Hypothalamus (tissue), 51 donors: ENCODE measurements around the gene SLC41A2.

Experiments
- DNase-seq, 51 donors: peaks; one replicate each; lab custom pipeline; 2025; lab: John Stamatoyannopoulos, UW

The SLC41A2 gene

DNA sequence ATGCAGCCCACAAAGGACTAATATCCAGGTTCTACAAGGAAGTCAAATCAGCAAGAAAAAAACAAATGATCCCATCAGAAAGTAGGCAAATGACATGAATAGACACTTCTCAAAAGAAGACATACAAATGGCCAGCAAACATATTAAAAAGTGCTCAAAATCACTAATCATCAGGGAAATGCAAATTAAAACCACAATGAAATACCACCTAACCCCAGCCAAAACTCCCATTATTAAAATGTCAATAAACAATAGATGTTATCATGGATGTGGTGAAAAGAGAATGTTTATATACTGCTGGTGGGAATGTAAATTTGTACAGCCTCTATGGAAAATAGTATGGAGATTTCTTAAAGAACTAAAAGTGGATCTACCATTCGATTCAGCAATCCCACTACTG is 25.0 kb downstream of the SLC41A2 start:
- DNase-seq = no peak

DNA sequence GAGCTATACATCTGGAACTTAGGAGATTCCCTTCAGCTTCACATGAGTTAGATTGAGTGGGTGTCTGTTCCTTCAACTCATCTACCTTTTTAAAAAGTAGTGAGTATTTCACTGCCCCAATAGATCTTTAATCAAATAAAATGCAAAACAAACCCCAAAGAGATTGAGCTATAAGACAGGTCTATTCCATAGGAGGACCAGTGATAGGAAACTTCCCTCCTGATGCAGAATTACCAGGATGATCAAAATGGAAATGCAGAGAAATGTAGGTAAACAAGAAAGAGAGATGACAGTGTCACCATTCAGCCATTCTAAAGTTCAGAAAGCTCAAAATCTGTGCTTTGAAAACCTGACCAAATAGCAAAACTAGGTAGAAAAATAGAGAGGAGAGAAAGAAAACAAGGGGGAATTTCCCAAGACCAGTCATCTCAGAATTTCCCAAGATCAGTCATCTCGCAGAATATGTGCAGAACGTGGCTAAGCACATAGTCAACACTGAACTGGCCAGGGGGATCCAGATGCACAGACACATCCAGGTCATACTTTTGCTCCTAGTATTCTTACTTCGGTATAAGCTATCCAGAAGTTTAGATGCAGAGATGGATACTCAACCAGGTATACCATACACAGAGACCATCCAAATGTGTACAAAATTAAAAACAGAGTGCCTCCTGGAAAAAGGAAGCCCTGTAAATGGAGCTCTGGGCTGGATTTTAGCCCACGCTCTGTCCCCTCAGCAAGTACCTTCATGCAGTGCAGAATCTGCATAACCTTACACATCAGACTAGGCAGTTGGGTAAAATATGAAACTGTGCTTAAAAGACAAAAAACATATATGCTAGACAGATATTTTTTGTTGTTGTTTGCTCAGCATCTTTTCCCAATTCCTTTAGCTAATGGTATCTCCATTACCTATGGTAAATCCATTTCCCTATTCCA is 27.4 kb downstream of the SLC41A2 start:
- DNase-seq = no peak

DNA sequence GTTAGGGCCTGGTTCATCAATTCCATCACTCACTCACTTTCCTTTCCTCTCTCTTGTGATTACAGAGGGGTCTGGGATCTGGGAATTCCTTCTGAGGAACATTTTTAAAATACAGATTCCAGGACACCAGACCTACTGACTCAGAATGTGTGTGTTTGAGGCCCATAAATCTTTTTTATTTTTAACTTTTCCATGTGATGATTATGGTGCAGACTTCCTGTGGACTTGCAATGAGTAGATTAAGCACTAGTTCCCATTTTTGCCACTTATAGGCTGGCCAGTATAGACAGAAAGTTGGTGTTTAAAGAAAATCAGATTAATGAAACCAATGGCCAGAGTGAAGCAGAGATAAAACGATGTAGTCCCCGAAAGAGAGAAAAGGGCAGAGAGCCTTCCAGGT is 28.1 kb downstream of the SLC41A2 start:
- no peak for DNase-seq

DNA sequence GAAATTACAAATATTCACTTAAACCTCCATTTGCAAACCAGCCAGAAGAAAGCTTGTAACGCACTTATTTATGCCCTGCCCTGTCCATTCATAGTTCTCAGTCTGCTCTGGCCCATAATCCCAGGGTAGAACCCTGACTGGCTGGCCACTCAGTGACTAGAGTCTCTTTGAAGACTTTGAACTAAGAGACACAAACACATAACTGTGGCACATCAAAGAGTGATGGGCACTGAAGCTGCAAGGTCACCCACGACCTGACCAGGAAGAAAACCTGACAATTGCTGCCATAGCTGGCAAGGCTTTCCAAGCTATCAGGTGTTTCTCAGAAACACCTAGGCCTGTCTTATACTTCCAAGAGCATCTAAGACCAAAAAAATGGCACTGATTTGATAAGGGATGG is 28.7 kb downstream of the SLC41A2 start:
- no peak for DNase-seq

DNA sequence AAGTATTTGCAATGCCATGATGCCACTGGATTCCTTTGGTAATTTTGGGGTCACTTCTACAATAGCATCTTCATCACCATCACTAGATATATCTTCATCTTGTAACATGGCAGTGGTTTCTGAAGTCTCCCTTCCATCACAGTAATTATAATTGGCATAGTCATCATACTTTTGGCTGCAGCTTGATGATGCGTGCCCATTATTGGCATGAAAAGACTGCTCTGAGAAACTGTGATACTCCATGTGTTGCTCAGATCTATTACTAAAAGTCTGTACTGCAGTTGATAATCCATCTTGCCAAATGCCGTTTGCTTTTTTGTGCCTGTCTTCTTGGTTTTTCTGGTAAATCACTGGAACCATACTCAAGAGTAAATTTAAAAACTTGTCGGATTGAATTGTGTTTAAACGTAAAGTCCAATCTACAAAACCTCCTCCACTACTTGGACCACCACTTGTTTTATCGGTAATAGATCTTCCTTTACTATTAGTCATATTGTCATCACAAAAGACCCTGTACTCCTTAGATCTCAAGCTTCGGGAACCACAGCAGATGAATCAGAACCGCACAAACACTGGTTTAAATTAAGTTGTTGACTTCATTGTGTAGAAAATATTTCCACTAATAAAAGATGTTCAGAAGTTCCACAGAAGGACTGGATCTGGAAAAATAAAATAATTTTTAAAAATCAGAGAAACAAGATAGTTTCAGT is 29.9 kb downstream of the SLC41A2 start:
- no peak for DNase-seq

DNA sequence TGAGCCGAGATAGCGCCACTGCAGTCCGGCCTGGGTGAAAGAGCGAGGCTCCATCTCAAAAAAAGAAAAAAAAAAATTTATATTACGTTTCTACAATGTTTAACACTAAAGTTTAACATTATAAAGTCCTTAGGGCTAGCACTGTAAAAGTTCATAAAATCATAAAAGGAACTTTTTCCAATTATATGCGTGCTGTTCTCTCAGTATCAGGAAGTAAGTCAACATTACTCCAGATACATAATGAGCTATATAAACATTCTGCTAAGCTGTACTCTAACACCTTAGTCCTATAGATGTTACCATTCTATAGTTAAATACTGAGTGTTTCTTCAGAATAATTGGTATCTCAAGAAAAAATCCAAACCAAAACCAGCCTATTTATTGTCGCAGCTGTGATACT is 32.6 kb downstream of the SLC41A2 start:
- no peak for DNase-seq

DNA sequence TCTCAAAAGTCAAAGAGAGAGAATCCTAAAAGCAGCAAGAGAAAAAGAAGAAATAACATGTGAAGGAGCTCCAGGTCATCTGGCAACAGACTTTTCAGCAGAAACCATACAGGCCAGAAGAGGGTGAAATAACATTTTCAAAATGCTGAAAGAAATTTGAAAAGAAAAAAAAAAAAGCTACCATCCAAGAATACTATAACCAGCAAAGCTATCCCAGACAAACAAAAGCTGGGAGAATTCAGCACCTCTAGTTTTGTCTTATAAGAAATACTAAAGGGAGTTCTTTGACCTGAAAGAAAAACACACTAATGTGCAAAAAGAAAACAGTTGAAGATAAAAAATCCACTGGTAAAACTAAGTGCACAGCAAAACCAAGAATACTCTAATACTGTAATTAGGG is 36.8 kb downstream of the SLC41A2 start:
- no peak for DNase-seq

DNA sequence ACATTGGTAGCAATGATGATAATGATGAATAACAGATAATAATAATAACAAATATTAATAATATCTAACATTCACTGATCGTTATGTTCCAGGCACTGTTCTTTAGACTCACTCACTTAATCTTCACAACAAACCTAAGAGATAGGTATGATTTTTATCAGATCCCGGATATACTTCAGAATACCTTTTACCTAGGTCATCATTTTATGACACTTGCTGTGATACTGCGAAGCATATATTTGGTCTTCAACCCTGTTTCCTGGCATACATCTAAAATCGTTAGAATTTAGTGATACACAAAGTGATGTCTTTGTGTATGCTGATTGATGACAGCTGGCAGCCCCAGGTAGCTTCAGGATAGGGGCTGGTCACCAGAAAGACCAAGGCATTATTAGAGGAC is 46.1 kb downstream of the SLC41A2 start:
- DNase-seq = no peak

DNA sequence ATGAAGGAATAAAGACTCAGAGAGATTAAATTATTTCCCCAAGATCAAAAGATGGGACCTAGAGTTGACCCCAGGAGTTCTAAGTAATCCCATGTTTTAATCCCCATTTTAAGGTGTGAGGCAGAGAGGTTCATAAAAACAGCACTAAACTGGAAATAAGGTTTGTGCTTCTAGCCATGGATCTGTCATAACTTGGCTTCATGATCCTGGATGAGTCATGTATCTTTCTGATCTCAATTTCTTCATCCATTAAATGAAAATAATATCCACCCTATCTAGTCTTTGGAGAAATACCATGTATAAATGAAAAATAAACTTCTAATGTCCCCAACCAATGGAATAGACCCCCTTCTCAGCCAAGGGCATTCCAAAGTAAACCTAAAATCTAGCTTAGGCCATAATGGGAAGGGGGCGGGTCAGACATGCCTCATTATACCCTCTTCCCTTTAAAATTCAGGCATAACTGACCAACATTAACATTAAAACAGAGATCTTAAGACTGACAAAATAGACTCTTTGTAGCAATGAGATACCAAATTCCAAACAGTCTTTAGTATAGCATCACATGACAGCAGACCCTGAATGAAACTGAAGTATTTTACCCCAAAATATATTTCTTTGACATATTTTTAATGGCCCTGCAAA is 47.8 kb downstream of the SLC41A2 start:
- no peak for DNase-seq

DNA sequence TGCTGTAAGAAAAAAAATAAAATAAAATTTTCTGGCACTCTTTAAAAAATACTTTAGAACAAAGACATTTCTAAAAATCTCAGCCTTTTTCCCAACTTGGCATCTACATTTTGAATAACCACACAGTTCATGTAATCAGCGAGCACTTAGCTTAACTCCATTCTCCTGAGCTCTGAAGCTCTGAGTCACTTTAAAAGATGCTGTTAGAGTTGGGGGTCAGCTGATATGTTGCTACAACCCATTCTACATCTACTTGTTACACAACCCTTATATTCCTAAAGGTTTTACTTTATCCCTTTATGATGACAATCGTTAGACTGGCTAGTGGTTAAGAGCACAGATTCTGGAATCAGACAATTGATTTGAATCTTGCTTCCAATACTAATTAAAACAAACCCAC is 48.3 kb downstream of the SLC41A2 start:
- no peak for DNase-seq
